Ovary (tissue), 3 donors: ENCODE data around the gene NDUFA1.

Experiments used
- EP300 ChIP-seq: sonication (generic); formaldehyde crosslinking; IDR thresholded peaks from one replicate; pipeline ENCODE4 v1.6.1; 2017; ENCODE audit warnings: antibody characterized with exemption
- POLR2A ChIP-seq: fragments of 450-650 bp; IDR thresholded peaks from one replicate; pipeline ENCODE4 v1.6.1; 2017; ENCODE audit warnings: antibody characterized with exemption, mild to moderate bottlenecking, moderate library complexity
- TF ChIP-seq, protein P1 (sequence below), 3 donors: fragments of 450-650 bp in 2 of 3; fragments of 200-600 bp in 1 of 3; IDR thresholded peaks; one replicate each; pipeline versions ENCODE4 v1.5.1 to v1.8.0; 2016 to 2022; ENCODE audit warnings: antibody characterized with exemption in 3 of 3, mild to moderate bottlenecking in 1 of 3
- donor health status: DM: no; HTN: no; CAD: no.

DNA sequence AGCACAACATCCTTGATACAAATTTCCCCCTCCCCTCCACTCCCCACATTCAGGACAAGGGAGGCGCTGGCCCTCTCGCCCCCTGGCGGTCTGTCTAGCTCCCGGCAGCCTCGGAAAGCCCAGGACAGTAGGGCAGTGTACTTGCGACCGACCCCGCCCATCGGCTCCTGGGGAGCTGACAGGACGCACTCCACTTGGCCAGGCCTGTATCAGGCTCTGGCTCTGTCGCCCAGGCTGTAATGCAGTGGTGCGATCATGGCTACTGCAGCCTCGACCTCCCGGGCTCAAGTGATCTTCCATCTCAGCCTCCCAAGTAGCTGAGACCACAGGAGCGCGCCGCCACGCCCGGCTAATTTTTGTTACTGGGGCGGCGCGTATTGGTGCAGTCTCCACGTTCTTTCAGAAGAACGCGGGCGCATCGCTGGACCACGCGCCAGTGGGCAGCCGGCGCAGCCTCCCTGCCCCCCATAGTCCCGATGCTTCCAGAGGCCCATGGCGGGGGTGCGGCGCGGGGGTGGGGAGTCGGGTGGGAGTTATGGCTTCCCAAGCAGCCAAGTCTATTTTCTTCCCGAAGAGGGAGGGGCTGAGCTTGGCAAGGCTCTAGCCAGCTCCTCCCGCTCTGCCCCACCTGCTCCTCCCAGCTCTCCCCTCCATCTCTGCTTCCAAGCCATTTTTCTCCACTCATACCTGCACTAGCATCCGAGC lies 16.2 kb downstream of the NDUFA1 start:
- no peak for TF ChIP-seq POLR2A
- TF ChIP-seq, protein P1, sequence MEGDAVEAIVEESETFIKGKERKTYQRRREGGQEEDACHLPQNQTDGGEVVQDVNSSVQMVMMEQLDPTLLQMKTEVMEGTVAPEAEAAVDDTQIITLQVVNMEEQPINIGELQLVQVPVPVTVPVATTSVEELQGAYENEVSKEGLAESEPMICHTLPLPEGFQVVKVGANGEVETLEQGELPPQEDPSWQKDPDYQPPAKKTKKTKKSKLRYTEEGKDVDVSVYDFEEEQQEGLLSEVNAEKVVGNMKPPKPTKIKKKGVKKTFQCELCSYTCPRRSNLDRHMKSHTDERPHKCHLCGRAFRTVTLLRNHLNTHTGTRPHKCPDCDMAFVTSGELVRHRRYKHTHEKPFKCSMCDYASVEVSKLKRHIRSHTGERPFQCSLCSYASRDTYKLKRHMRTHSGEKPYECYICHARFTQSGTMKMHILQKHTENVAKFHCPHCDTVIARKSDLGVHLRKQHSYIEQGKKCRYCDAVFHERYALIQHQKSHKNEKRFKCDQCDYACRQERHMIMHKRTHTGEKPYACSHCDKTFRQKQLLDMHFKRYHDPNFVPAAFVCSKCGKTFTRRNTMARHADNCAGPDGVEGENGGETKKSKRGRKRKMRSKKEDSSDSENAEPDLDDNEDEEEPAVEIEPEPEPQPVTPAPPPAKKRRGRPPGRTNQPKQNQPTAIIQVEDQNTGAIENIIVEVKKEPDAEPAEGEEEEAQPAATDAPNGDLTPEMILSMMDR (IDR thresholded peaks at IDR 0.05), result no peak
- no peak for TF ChIP-seq EP300
